NCI-H748 treated with DMSO at 0.1 percent for 48 hours (cell line): ENCODE measurements around the gene TMEM169.

Source experiments
- DNase-seq: peaks from one replicate; lab custom pipeline; 2025; lab: John Stamatoyannopoulos, UW

TMEM169 gene

DNA sequence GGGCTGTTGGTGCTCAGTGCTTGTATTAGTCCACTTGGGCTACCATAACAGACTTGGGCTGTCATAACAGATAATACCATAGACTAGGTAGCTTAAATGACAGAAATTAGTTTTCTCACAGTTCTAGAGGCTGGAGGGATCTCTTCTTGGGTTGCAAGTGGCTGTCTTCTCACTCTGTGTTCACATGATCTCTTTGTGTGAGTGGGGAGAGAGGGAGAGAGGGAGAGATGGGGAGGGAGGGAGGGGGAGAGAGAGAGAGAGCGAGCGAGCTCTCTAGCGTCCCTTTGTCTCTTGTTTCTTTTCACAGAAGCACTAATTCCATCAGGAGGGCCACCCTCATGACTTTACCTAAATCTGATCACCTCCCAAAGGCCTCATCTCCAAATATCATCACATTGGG is 23.0 kb downstream of the TMEM169 start:
- DNase-seq: no peak

DNA sequence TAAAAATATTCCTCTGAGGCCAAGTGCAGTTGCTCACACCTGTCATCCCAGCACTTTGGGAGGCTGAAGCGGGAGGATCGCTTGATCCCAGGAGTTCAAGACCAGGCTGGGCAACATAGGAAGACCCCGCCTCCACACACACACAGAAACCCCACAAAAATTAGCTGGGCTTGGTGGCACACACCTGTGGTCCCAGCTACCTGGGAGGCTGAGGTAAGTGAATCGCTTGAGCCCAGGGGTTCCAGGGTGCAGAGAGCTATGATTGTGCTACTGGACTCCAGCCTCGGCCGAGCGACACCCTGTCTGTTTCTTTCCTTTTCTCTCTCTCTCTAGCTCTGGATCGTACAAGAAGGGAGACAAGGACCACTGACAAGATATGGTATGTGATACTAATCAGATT is 25.6 kb downstream of the TMEM169 start:
- no peak for DNase-seq

GRCh38 chr2:216107760-216108159 is 26.0 kb downstream of the TMEM169 start:
- DNase-seq: no peak

- no peak for DNase-seq
These were observed 26.7 kb downstream of the TMEM169 start for GRCh38 chr2:216108310-216108966.

- DNase-seq: peak; percentile 96
These were observed 27.5 kb downstream of the TMEM169 start, which contains the start of gene XRCC5 for GRCh38 chr2:216108967-216109921. Gene XRCC5, plus strand, starts transcription at chr2:216109348. Its CDS starts 89 bp downstream, at chr2:216109437.

DNA sequence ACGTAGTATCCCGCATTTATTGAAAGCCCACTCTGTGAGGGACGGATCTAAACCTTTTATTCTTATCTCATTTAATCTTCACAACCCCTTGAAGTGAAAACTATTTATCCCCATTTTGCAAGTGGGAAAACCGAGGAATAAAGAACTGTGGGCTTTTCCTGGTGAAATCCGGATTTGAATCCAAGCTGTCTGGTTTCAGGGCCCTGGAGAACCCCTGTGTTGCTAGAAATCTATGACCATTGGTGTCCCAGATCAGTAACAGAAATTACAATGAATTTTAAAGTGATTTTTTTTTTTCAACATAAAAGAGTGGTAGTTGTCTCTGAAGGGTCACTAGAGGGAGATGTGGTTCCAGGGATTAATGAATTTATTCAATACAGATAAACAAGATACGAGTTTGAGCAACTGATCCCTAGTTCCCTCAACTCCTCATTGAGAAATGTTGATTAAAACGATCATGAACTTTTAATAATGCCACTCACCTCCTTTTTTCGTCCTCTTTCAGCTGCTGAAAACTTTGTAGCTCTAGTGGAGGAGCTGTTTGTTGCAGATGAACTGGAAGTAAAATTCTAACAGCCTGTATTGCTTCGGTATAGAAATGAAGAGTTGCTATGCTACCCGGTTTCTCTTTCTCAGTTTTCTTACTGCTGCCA is 28.4 kb downstream of the TMEM169 start:
- no peak for DNase-seq

DNA sequence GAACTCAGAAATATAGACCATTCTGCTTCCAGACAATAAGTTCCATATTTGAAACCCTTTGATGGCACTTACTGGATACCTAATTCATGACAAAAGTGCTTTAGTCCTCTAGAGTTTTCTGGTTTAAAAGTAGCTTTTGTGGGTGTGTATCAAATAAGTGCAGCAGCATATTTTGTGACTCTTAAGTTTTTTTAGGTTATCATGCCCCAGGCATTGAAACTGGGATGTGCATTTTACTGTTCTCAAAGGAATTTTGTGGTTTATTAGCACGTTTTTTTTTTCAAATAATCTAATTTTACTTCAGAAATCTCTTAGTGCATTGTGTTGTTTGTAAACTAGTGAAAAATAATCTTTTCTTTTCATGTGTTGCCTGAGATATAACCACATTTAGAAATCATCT is 28.9 kb downstream of the TMEM169 start:
- DNase-seq: no peak

DNA sequence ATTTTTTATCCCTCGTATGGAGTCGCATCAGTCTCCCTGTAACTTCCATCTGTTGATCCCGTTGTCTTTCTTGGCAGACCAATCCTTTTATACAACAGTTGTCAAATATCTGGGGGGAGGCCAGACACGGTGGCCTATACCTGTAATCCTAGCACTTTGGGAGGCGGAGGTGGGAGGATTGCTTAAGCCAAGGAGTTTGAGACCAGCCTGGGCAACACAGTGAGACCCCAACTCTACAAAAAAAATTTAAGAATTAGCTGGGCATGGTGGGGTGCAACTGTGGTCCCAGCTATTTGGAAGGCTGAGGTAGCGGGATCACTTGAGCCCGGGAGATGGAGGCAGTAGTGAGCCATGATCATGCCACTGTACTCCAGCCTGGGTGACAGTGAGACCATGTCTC is 29.4 kb downstream of the TMEM169 start:
- DNase-seq: no peak

- DNase-seq: no peak
These were observed 31.2 kb downstream of the TMEM169 start for GRCh38 chr2:216112926-216113325.

DNA sequence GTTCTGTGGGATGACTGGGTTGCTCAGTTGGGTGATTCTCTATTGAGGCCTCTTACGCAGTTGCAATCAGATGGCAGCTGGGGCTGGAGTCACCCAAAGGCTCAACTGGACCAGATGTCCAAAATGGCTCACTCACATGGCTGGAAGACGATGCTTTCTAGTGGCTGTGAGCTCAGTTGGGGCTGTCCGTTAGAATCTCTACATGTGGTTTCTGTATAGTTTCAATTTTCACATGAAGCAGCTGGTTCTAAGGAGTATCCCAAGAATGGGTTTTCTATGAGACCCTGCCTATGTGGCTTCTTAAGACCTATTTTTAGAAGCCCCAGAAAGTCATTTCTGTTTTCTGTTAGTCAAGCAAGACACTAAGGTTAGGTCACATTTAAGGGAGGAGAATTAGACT is 31.9 kb downstream of the TMEM169 start:
- no peak for DNase-seq

GRCh38 chr2:216114382-216114713 is 32.6 kb downstream of the TMEM169 start:
- DNase-seq: no peak

DNA sequence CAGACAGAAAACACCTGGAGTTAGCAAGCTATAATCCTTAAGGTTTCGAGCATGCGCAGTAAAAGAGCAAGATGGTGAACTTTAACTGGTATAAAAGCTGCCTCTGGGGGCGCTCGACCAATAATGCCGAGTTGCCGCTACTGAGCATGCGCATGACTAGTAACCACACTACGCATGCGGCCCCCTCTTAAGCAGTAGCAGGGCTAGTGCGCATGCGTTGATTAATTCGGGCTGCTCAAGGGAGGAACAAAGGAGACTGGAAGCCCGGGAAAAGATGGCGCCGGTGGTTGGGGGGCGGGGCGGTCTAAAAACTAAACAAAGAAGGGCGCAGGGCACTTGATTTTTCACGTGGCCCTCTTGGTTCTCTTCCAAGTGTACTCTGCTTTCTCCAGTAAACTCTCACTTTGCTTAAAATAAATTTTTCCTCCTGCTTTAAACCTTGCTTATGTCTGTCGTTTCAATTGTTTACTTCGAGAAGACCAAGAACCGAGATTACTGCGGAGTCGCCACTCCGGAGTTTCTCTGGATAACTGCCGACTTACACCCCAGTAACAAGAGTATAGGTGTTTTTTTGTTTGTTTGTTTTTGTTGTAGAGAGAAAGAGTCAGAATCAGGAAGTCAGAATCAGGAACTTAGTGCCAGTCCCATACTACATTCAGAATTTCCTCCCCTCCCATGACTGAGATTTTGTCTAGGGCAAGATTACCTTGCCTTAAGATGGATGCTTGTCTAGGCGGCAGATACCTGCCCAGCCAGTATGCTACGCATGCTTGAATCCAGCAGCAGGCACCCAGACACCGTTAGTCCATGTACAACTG is 33.2 kb downstream of the TMEM169 start:
- peak; percentile 97 for DNase-seq

DNA sequence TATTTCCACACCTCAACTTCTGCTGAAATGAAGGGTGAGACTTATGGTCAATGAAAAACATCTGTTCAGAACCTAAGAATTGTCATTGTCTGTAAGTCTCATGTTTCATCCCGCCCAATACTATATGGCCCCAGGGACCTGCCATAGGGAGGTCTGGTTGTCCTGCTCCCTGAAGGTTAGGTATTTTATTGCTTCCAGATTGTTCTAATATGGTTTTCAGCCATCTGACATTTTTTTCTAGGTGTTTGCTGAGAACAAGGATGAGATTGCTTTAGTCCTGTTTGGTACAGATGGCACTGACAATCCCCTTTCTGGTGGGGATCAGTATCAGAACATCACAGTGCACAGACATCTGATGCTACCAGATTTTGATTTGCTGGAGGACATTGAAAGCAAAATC is 34.7 kb downstream of the TMEM169 start:
- no peak for DNase-seq

GRCh38 chr2:216117561-216118340 is 36.0 kb downstream of the TMEM169 start:
- no peak for DNase-seq

DNA sequence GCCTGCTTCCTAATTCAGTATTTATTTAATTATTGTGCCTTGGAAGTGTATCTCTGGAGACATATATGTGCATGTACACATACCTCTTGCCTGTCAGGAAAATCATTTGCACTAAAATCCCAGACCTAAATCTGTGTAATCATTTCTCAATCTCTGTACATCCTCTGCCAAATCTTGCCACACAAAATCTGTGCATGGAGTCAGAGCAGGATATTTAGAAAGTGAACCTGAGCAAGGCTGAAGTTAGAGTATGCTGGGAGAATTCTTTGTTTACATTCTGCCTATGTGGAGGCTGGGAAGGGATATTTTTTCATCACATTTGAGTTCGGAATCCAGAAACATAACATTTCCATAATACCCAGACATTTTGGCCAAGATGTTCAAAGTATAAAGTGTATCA is 36.8 kb downstream of the TMEM169 start:
- no peak for DNase-seq

DNA sequence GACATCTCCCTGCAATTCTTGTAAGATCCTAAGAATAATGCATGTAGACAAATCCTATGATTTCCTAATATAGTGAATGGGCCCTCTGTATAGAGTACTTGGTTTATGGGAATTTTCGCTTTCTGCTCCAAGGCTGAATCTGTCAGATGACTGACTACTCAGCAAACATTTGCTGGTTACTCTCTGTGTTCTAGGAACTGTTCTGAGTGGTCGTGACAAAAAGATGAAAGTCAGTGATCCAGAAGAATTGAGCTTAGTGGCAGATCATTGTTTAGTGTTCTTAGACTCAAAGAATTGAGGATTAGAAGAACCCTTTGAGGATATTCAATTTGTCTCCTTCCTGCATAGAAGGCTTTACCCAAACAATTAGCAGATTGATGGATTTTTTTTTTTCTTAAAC is 37.4 kb downstream of the TMEM169 start:
- DNase-seq: no peak

GRCh38 chr2:216119986-216120385 is 38.3 kb downstream of the TMEM169 start:
- DNase-seq: no peak

DNA sequence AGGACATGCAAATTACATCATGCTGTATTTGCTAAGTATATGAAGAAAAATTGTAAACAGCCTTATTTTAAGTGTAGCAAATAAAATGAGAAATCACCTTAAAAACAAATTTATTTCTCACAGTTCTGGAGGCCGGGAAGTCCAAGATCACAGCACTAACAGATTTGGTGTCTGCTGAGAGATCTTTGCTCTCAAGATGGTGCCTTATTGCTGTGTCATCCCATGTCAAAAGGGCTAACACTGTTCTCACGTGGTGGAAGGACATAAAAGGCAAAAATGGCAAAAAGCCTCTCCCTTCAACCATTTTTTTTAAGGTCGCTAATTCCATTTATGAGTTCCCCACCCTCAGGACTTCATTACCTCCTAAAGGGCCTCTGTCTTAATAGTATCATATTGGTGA is 39.5 kb downstream of the TMEM169 start:
- DNase-seq: no peak

- DNase-seq: no peak
These were observed 45.2 kb downstream of the TMEM169 start for GRCh38 chr2:216126943-216127342.

DNA sequence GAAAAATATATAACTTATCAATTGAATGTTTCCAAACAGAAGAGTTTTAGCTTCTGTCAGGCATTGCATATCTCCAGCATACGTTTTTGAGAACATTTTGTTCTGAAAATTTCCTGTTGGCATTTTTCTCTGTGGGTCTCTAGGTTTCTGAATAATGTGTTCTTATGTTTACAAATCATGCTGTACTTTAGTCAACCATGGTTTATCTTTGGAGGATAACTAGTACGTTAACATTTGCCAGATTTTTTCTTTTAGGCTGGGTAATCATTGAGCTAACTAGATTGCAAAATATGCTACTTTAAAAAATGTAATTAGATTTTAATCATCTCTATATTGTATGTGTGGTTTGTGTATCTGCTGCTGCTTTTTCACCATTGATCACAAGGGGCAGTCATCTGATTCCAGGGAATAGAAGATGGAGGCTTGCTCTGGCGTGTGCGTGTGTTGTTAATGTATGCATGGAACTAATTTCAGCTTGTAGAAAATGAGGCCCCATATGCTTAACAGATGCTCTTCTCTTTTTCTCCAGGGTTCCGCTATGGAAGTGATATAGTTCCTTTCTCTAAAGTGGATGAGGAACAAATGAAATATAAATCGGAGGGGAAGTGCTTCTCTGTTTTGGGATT is 48.7 kb downstream of the TMEM169 start:
- no peak for DNase-seq
